Suprapubic skin (tissue), 4 donors: ENCODE data around the gene KAZN. TPM values are rescaled to one million over a fixed set of nuclear protein-coding genes. Genes with fewer than 3 reads are reported as not detected.

ENCODE experiments used
- DNase-seq, 2 donors: peaks; one replicate each; pipeline ENCODE4 v3.0.0-alpha.2; 2019; ENCODE audit warnings: low spot score in 2 of 2
- H3K27ac ChIP-seq: fragments of 200-600 bp; sonication (generic); one replicate; pipeline ENCODE4 v1.5.1; 2019
- H3K27me3 ChIP-seq: fragments of 200-600 bp; sonication (generic); one replicate; pipeline ENCODE4 v1.5.1; 2019
- H3K36me3 ChIP-seq: fragments of 200-600 bp; sonication (generic); one replicate; pipeline ENCODE4 v1.5.1; 2019
- H3K4me1 ChIP-seq: fragments of 200-600 bp; sonication (generic); one replicate; pipeline ENCODE4 v1.5.1; 2019
- H3K4me3 ChIP-seq: fragments of 200-600 bp; sonication (generic); one replicate; pipeline ENCODE4 v1.5.1; 2019; ENCODE audit warnings: mild to moderate bottlenecking
- H3K9me3 ChIP-seq: fragments of 200-600 bp; sonication (generic); one replicate; pipeline ENCODE4 v1.5.1; 2019
- EP300 ChIP-seq: sonication (generic); formaldehyde crosslinking; IDR thresholded peaks from one replicate; pipeline ENCODE4 v1.6.1; 2017; ENCODE audit warnings: antibody characterized with exemption
- POLR2A ChIP-seq, 2 donors: fragments of 450-650 bp; IDR thresholded peaks; one replicate each; pipeline ENCODE4 v1.6.1; 2017; ENCODE audit warnings: antibody characterized with exemption in 2 of 2, mild to moderate bottlenecking in 2 of 2, moderate library complexity in 2 of 2
- POLR2AphosphoS5 ChIP-seq, 3 donors: sonication (generic); formaldehyde crosslinking; IDR thresholded peaks; one replicate each; pipeline ENCODE4 v1.6.1; 2017; ENCODE audit warnings: antibody characterized with exemption in 3 of 3
- WGBS: methylation state at CpG from one replicate; pipeline ENCODE4 v1.1.5; 2018; 5-methylcytosine and 5-hydroxymethylcytosine counted together
- total RNA-seq, 4 donors: library from RNA; depleted of rRNA; stranded (reverse); fragments of >200 nt; gene quantifications; one replicate each; pipeline ENCODE4 v1.1.0, GENCODE V29; 2016
- TF ChIP-seq, protein P1 (sequence below), 2 donors: fragments of 200-600 bp in 1 of 2; fragments of 450-650 bp in 1 of 2; sonication (generic) in 1 of 2; IDR thresholded peaks; one replicate each; pipeline ENCODE4 v1.5.1; 2016 to 2019; ENCODE audit warnings: antibody characterized with exemption in 2 of 2, mild to moderate bottlenecking in 1 of 2, moderate library complexity in 1 of 2

KAZN gene
- total RNA-seq, 4 donors from 2014 or later: 29.2 to 37.5 (median 31.7) TPM

DNA sequence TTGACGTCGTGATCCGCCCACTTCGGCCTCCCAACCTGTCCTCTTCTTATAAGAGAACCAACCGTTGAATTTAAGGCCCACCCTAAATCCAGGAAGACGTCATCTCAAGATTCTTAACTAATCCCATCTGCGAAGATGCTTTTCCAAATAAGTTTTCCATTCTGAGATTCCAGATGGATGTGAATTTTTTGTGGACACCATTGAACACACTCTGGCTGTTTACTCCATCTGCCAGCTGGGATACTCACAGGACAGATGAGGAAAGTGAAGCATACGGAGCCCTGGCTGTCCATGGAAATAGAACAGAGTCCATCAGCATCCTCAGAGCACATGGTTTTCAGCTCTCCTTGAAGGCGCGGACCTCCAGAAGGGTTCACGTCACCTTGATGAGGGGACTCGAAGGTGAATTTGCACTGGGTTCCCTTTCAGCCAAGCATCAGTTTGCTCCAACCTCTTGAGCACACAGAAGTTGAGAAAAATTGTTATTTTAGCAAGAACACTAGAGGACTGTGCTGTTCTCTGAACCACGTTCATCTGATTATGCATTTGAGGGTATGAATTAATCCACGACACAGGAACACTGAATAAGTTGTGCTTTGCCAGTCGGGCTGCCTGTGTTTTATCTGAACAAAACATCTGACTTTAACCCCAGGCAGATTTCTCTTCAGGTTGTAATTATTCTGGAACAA, 68.6 kb downstream of the KAZN start:
- TF ChIP-seq POLR2AphosphoS5 (IDR thresholded peaks at IDR 0.05): no peak
- TF ChIP-seq POLR2A (IDR thresholded peaks at IDR 0.05): no peak
- TF ChIP-seq, protein P1, sequence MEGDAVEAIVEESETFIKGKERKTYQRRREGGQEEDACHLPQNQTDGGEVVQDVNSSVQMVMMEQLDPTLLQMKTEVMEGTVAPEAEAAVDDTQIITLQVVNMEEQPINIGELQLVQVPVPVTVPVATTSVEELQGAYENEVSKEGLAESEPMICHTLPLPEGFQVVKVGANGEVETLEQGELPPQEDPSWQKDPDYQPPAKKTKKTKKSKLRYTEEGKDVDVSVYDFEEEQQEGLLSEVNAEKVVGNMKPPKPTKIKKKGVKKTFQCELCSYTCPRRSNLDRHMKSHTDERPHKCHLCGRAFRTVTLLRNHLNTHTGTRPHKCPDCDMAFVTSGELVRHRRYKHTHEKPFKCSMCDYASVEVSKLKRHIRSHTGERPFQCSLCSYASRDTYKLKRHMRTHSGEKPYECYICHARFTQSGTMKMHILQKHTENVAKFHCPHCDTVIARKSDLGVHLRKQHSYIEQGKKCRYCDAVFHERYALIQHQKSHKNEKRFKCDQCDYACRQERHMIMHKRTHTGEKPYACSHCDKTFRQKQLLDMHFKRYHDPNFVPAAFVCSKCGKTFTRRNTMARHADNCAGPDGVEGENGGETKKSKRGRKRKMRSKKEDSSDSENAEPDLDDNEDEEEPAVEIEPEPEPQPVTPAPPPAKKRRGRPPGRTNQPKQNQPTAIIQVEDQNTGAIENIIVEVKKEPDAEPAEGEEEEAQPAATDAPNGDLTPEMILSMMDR (IDR thresholded peaks at IDR 0.05): no peak
- TF ChIP-seq EP300: no peak
- Histone ChIP-seq H3K9me3 (no peaks in the 10 kb centered on the region), H3K36me3 (no peaks in the 10 kb centered on the region), H3K27me3 (no peaks in the 10 kb centered on the region), H3K4me1 (peaks cover 4% of the 10 kb centered on the region), H3K27ac (no peak overlapping the region), H3K4me3 (no peak overlapping the region)
- 72% methylated on average over 15 of the region's 15 CpGs for WGBS
- DNase-seq: no peak

DNA sequence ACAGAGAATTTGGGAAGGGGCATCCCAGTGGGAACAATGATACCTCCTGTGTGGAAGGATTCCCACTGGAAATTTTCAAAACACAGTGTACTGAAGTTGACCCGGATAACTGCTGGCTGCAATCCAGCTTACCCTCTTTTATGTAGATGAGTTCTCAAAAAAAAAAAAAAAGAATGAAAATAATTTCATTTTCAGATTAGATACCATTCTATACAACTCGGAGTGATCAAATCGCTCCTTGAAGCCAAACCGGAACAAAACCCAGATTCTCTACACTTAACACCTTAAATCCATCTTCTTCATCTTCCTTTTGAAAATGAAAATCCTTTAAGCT, 69.1 kb downstream of the KAZN start:
- Histone ChIP-seq H3K36me3 (no peaks in the 10 kb centered on the region), H3K27ac (no peak overlapping the region), H3K4me1 (peaks cover 4% of the 10 kb centered on the region), H3K27me3 (no peaks in the 10 kb centered on the region), H3K4me3 (no peak overlapping the region), H3K9me3 (no peaks in the 10 kb centered on the region)
- TF ChIP-seq POLR2AphosphoS5 (IDR thresholded peaks at IDR 0.05): no peak
- TF ChIP-seq, protein P1 (IDR thresholded peaks at IDR 0.05): no peak
- no peak for TF ChIP-seq POLR2A (IDR thresholded peaks at IDR 0.05)
- TF ChIP-seq EP300: no peak
- DNase-seq: no peak
- 37% methylated on average over 4 of the region's 4 CpGs for WGBS

DNA sequence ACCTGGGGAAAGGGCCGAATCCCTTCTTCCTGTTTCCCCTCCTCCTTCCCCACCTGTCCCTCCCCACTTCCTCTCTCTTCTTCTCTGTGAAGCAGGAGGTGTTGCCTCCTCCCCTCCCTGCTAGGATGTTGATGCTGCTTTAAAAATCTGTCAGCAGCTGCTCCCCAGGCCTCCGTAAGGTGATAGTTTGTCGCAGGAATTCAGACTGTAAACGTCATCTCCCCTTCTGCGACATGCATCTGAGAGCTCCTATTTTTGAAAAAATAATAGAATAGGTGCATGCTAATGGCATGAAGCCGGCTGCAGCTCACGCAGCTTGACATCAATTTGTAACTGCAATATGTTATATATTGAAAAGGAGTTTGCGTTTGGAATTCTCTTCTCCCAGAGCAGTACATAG, 70.1 kb downstream of the KAZN start:
- Histone ChIP-seq H3K4me1 (peaks cover 4% of the 10 kb centered on the region), H3K27ac (no peak overlapping the region), H3K36me3 (no peaks in the 10 kb centered on the region), H3K4me3 (no peak overlapping the region), H3K9me3 (no peaks in the 10 kb centered on the region), H3K27me3 (no peaks in the 10 kb centered on the region)
- TF ChIP-seq POLR2A (IDR thresholded peaks at IDR 0.05): no peak
- TF ChIP-seq, protein P1 (IDR thresholded peaks at IDR 0.05): no peak
- no peak for DNase-seq
- WGBS: 91% methylated on average over 8 of the region's 8 CpGs

DNA sequence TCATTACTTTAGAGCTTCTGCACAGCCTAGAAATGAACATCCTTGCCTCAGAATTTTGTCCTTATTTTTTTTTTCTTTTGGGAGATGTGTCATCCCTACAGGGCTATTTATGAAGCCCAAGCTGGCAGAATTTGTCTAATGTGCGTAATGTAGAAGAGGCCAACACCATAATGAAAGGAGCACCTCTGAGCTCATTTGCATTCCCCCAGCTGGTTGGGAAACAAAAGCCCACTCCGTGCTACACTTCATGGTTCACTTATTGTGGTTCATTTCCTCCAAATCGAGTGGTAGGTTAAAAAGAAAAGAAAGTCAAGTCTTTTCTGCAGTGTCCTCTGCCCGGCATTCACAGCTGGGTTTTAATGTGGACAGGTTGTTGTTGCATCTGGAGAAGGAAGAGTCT, 73.5 kb downstream of the KAZN start:
- no peaks in the 10 kb centered on the region for H3K9me3 ChIP-seq
- TF ChIP-seq POLR2AphosphoS5 (IDR thresholded peaks at IDR 0.05) (no peak), EP300 (no peak), POLR2A (IDR thresholded peaks at IDR 0.05) (no peak)
- TF ChIP-seq, protein P1 (IDR thresholded peaks at IDR 0.05): no peak
- no peak overlapping the region for H3K4me3 ChIP-seq
- H3K4me1 ChIP-seq: peaks cover 4% of the 10 kb centered on the region
- no peaks in the 10 kb centered on the region for H3K36me3 ChIP-seq
- 80% methylated on average over 4 of the region's 4 CpGs for WGBS
- H3K27ac ChIP-seq: no peak overlapping the region
- no peaks in the 10 kb centered on the region for H3K27me3 ChIP-seq
- DNase-seq: no peak

DNA sequence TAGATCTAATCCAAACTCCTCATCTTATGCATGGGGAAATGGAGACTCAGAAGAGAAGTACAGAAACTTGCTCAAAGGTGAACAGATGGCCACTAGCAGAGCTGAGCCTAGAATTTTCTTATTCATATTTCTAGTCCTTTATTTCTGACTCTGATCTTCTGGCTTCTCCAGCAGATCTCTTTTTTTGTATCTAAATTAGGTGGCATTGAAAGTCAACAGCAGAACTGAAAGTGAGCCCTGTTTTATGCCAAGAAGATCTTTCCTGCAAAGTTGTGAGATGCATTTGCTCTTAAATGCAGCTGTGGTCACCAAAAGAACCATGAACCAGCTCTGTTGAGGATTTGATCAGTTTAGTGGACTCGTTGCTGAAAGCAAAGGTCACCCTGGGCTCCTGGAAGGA, 75.5 kb downstream of the KAZN start:
- DNase-seq: no peak
- WGBS: 80% methylated on average over 1 of the region's 1 CpG
- Histone ChIP-seq H3K4me3 (no peak overlapping the region), H3K36me3 (no peaks in the 10 kb centered on the region), H3K9me3 (no peaks in the 10 kb centered on the region), H3K27ac (no peak overlapping the region), H3K27me3 (no peaks in the 10 kb centered on the region), H3K4me1 (no peaks in the 10 kb centered on the region)
- TF ChIP-seq, protein P1 (IDR thresholded peaks at IDR 0.05): no peak
- TF ChIP-seq EP300: no peak
- TF ChIP-seq POLR2A (IDR thresholded peaks at IDR 0.05): no peak
- no peak for TF ChIP-seq POLR2AphosphoS5 (IDR thresholded peaks at IDR 0.05)
